Measurements from ENCODE around the gene PGC.
A peak's percentile ranks its signal among the peaks of the same experiment; 100 is the strongest.

The PGC gene

DNA sequence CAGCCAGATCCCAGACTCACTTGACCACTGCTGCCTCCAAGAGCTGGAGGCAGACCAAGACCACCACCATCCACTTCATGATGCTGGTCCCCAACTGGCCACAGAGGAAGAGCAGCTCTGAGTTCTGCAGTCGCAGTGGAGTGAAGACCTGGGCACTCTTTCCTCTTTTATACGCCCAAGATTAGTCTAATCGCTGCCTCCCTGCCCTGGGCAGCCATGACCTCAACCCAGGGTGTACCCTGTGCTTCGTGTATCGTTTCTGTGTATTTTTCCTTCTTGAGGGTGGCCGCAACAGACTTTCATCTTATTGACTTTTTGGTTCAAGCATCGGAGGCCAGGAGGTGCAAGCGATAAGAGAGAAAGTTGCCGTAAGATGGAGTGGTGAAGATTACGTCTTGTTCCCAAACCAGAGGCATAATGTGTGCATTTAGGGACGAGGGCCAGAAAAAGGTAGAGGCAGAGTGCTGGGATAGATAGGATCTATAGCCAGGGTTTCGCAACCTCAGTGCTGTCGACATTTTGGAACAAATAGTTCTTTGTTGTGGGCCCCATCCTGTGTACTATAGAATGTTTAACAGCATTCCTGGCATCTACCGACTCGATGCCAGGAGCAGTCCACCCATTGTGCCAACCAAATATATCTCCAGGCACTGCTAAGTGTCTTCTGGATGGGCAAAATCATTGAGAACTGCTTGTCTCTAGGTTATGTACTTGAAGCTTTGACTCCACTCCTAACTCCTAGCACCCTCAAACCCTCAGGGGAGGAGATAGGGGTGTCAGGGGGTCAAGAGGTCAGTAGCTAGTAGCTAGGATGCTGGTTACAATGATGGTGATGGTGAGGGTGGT, at the start of gene PGC:
TSS of gene PGC (minus strand) at position 142 of the 846 bp plus-strand sequence. CDS start at position 79, 63 bp downstream.
- no peak for DNase-seq

GRCh38 chr6:41796474-41796873, 49.3 kb upstream of the PGC start:
- no peak for DNase-seq

DNA sequence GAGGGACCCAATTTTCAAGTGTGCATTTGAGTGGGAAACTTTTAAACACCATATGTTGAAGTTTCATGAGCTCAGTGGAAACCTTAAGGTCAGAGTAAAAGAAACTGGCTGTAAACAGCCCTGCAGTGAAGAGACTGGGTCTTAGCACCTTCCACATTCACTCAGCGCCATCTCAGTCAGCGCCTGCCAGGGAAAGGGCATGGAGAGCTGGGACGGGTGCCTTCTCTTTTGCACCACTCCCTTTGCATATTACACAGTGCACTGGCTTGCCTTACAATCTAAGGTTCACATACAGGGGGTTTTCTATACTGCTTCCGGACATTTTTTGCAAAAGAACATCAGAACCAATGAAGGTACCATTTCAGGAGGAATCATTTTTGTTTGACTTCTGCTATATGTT, 44.8 kb upstream of the PGC start:
- DNase-seq = no peak

- DNase-seq = no peak
Measured at GRCh38 chr6:41791305-41791704, 44.1 kb upstream of the PGC start.

GRCh38 chr6:41790045-41790444, 42.8 kb upstream of the PGC start:
- DNase-seq = no peak

DNA sequence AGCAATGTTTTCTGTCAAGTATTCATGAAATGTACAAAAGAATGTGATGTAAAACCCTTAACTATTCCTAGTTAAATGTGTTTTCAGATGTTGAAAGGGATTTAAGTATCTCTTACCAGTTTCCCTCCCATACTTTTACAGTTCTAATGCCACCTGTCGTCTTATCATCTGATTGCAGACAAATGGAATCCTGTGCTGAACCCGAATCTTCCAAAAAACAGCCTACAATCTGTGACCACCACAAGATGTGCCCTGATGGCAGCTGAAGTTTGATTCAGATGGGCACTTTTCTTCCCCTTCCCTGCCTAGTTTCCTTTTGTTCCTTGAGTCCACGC, 42.2 kb upstream of the PGC start:
- DNase-seq = no peak

GRCh38 chr6:41787219-41787917, 40.2 kb upstream of the PGC start, which contains the start of gene TOMM6:
TOMM6 (plus strand) TSS chr6:41787694; CDS start chr6:41787698, 4 bp downstream.
- DNase-seq = peak; percentile 96

- peak; percentile 90 for DNase-seq
Measured at GRCh38 chr6:41786451-41787218, 39.4 kb upstream of the PGC start.

- no peak for DNase-seq
Measured at GRCh38 chr6:41785689-41786450, 38.7 kb upstream of the PGC start.

- no peak for DNase-seq
Measured at GRCh38 chr6:41785254-41785653, 38.1 kb upstream of the PGC start.

GRCh38 chr6:41784581-41785171, 37.5 kb upstream of the PGC start:
- no peak for DNase-seq

DNA sequence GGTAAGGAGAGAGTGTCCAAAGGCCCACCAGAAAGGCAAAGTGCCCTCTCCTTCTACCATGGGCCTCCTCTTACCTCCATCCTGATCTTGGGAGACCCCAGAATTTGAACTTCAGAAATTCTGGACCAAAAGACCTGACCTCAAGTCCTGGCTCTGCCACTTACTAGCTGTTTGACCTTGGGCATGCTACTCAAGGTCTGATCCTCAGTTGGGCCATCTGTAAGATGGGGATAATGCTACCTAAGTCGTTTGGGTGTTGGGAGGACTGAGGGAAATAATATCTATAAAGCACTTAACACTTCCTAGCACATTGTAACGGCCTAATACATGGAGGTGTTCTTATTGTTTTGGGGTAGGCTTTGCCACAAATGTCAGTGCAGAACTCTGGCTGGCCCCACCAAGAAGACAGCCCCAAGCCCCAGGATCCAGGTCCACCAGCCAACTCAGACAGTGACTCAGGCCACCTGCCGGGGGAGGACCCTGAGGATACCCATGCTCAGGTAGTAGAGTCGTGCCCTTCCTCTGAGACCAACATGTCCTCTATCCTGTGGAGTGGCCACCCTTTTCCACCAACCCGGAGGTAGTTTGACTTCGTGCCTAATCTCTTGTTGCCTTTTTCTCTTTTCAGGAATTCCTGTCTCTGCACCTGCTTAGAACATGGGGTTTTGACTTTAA, 36.0 kb upstream of the PGC start:
- no peak for DNase-seq

DNA sequence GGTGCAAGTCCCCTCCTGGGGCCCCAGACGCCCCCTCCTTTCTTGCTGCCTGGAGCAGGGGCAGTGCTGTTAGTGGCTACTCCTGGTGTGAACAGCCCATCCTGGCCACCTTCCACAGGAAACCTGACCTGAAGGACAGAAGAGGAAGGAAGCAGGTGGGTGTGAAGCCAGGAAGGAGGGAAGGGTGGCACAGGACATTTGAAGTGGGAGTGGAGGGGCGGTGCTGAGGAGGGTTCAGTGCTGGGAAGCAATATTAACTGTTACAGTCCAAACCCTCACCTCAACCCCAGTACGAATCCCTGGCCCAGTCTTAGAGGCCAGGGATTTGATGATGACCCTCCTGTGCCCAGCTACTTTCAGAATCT, 34.2 kb upstream of the PGC start:
- no peak for DNase-seq

DNA sequence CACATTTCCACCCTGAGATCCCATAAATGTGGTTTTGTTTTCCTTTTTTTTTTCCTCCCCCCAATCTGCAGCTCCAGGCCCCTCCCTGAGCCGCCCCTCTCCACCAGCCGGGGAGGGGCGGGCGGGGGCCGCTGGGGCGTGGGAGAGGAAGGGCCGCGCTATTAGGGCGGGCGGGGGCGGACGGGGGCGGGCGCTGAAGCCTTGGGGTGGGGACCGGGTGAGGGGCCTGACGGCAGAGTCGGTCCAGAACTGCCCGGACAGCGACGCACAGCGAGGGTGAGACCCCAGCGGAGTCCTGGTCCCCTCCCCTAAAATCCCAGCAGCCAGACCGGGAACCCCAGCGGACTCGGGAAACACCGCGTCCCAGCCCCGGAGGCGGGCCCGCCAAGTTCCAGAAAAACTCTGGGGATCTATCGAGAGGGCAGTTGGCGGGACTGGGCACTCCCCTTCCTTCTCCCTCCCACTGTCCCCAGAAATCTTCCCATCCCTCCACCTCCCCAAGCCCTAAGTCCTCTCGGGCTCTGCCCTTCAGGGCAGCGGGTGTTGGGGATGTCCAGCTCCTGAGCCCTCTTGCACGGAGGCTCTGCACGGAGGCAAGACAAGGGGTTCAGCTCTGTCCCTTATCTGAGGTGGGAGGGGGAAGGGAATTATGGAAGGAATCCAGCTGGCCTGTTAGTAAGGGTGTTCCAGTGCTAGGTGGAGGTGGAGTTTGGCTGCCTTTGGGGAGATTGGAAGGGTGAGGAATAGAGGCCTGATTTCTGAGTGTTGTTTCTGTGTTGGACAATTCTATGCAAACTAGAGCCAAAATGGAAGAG, 33.6 kb upstream of the PGC start, which contains the start of gene PRICKLE4:
TSS of gene PRICKLE4 (plus strand) at position 232 of the 815 bp plus-strand sequence. CDS start 2,692 bp downstream, outside the sequence.
- DNase-seq = no peak

- DNase-seq = peak; percentile 100
Measured at GRCh38 chr6:41779788-41780550, 32.8 kb upstream of the PGC start, which contains the start of gene FRS3. FRS3 (minus strand) TSS chr6:41779900; CDS start chr6:41776987, 2,913 bp downstream.

DNA sequence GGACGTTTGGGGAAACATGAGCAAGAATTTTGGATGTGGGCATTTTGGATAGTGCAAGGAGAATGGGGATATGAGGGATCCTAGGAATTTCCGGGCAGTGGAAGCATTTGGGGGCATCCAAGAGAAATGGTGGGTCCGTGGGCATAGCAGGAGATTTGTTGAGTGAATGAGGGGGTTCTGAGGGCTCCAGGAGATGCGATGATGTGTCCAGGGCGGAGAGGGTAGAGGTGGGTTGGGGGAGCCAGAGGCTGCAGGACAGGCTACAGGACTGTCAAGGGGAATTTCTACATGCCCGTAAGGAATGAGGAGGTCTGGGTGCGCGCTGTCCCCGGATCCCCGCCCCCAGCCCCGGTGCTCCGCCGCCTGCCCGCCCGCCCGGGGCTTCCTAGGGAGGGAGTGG, 32.1 kb upstream of the PGC start:
- DNase-seq = no peak

DNA sequence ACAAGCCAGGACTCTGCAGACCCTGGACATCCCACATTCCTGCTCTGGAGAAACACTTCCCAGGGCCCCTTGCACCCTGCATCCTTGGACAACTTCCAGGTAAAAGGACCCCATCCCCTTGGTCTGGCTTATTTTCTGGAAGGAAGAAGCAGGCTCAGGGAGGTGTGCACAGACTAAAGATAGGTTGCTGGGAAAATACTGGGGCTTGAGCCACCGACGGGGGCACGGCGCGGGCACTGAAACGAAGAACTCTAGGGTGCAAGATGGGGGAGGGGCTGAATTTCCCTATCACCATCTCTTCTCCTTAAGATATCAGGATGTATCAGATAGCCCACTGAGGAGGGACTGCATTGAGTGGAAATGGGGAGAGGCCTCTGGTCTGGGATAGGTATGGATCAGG, 31.7 kb upstream of the PGC start:
- DNase-seq = no peak

- no peak for DNase-seq
Measured at GRCh38 chr6:41777551-41778285, 30.5 kb upstream of the PGC start.

GRCh38 chr6:41775293-41775882, 28.2 kb upstream of the PGC start:
- DNase-seq = no peak

Measured in CD4-positive, alpha-beta T cell treated with Interleukin-6 for 4 hours (primary cell).